Activated B cell treated with CpG ODN at 0.5 μM for 24 hours (primary cell): ENCODE results near the gene PXMP2. TPM values are rescaled to one million over a fixed set of nuclear protein-coding genes. Genes with fewer than 3 reads are reported as not detected.

Experiments
- ATAC-seq: fragments of 200-7000 bp; cut with Tn5 transposase; one replicate; pipeline ENCODE4 v1.10.0; 2021; ENCODE audit warnings: low read depth, mild to moderate bottlenecking, moderate library complexity
- CTCF ChIA-PET: fragments of 350-600 bp; sonication (Branson Sonifier 250); formaldehyde crosslinking; loops from one replicate; lab custom pipeline; 2021; ENCODE audit warnings: antibody characterized with exemption; lab: Charles Lee
- POLR2A ChIA-PET: fragments of 350-600 bp; sonication (Branson Sonifier 250); formaldehyde crosslinking; loops from one replicate; lab custom pipeline; 2021; ENCODE audit warnings: antibody characterized with exemption; lab: Charles Lee
- DNase-seq: peaks from one replicate; pipeline ENCODE4 v3.0.0; 2022
- H3K27ac Mint-ChIP-seq: one replicate; pipeline ENCODE4 v1.8.0; 2020; ENCODE audit warnings: mixed read lengths
- H3K27me3 Mint-ChIP-seq: one replicate; pipeline ENCODE4 v1.8.0; 2021; ENCODE audit warnings: mixed read lengths
- H3K36me3 Mint-ChIP-seq: one replicate; pipeline ENCODE4 v1.8.0; 2021; ENCODE audit warnings: low read depth, mixed read lengths
- H3K4me1 Mint-ChIP-seq: one replicate; pipeline ENCODE4 v1.8.0; 2021; ENCODE audit warnings: mixed read lengths
- H3K4me3 Mint-ChIP-seq: one replicate; pipeline ENCODE4 v1.8.0; 2020; ENCODE audit warnings: mild to moderate bottlenecking, mixed read lengths
- H3K9me3 Mint-ChIP-seq: one replicate; pipeline ENCODE4 v1.8.0; 2020; ENCODE audit warnings: mixed read lengths
- CTCF ChIP-seq: fragments of 200-600 bp; IDR thresholded peaks from one replicate; pipeline ENCODE4 v1.8.0; 2022; ENCODE audit warnings: antibody characterized with exemption, mild to moderate bottlenecking
- intact Hi-C: fragments of 100-400 bp; cut with micrococcal nuclease; formaldehyde crosslinking; loops from one replicate; pipeline ENCODE4 v1.15.1; 2024
- total RNA-seq: library from RNA; stranded (reverse); gene quantifications from 2 replicates; pipeline ENCODE4 v1.2.3, GENCODE V29; 2022

Gene PXMP2
- total RNA-seq, 1 donor from 2014 or later: 7.7 TPM

- DNase-seq (no peak), ATAC-seq (no peak)
- Mint-ChIP-seq H3K27ac (no peak overlapping the region), H3K4me1 (no peaks in the 10 kb centered on the region), H3K27me3 (no peaks in the 10 kb centered on the region), H3K9me3 (no peaks in the 10 kb centered on the region), H3K4me3 (no peak overlapping the region), H3K36me3 (peaks cover 60% of the 10 kb centered on the region)
- POLR2A ChIA-PET: no interaction called here
- TF ChIP-seq CTCF: no peak
- intact Hi-C loops: no loop called here
- CTCF ChIA-PET: interaction anchor here (0.9 kb wide), 1 partner anchor 26 kb away, joined by 3 read pairs; no protein-coding TSS in a partner anchor
These were observed 46.5 kb upstream of the PXMP2 start for GRCh38 chr12:132640936-132641335.

GRCh38 chr12:132641811-132642650 is 45.4 kb upstream of the PXMP2 start:
- H3K4me3 Mint-ChIP-seq: no peak overlapping the region
- ChIA-PET POLR2A (no interaction called here), CTCF (no interaction called here)
- H3K9me3 Mint-ChIP-seq: no peaks in the 10 kb centered on the region
- no peaks in the 10 kb centered on the region for H3K27me3 Mint-ChIP-seq
- intact Hi-C loops: no loop called here
- DNase-seq (no peak), ATAC-seq (no peak)
- no peak overlapping the region for H3K27ac Mint-ChIP-seq
- H3K36me3 Mint-ChIP-seq: peaks cover 61% of the 10 kb centered on the region
- TF ChIP-seq CTCF: no peak
- H3K4me1 Mint-ChIP-seq: no peaks in the 10 kb centered on the region

GRCh38 chr12:132642846-132643835 is 44.2 kb upstream of the PXMP2 start:
- DNase-seq: no peak
- TF ChIP-seq CTCF: no peak
- intact Hi-C loops: no loop called here
- Mint-ChIP-seq H3K4me3 (no peak overlapping the region), H3K36me3 (peaks cover 59% of the 10 kb centered on the region), H3K9me3 (no peaks in the 10 kb centered on the region), H3K27ac (no peak overlapping the region), H3K27me3 (no peaks in the 10 kb centered on the region), H3K4me1 (no peaks in the 10 kb centered on the region)
- ATAC-seq: no peak
- ChIA-PET POLR2A (no interaction called here), CTCF (no interaction called here)

- no peaks in the 10 kb centered on the region for H3K9me3 Mint-ChIP-seq
- peaks cover 56% of the 10 kb centered on the region for H3K36me3 Mint-ChIP-seq
- POLR2A ChIA-PET: interaction anchor here (0.6 kb wide), 1 partner anchor 369 kb away, joined by 5 read pairs; no protein-coding TSS in a partner anchor
- H3K27me3 Mint-ChIP-seq: no peaks in the 10 kb centered on the region
- no peak for TF ChIP-seq CTCF
- CTCF ChIA-PET: no interaction called here
- intact Hi-C loops: no loop called here
- no peak for DNase-seq
- no peak overlapping the region for H3K27ac Mint-ChIP-seq
- H3K4me3 Mint-ChIP-seq: no peak overlapping the region
- H3K4me1 Mint-ChIP-seq: no peaks in the 10 kb centered on the region
- no peak for ATAC-seq
These were observed 40.5 kb upstream of the PXMP2 start for GRCh38 chr12:132646850-132647249.

- intact Hi-C loops: no loop called here
- H3K4me3 Mint-ChIP-seq: no peak overlapping the region
- CTCF ChIA-PET: no interaction called here
- no peak for TF ChIP-seq CTCF
- H3K4me1 Mint-ChIP-seq: no peaks in the 10 kb centered on the region
- no peak for DNase-seq
- peaks cover 56% of the 10 kb centered on the region for H3K36me3 Mint-ChIP-seq
- POLR2A ChIA-PET: no interaction called here
- H3K27me3 Mint-ChIP-seq: no peaks in the 10 kb centered on the region
- no peaks in the 10 kb centered on the region for H3K9me3 Mint-ChIP-seq
- no peak for ATAC-seq
- no peak overlapping the region for H3K27ac Mint-ChIP-seq
These were observed 39.5 kb upstream of the PXMP2 start for GRCh38 chr12:132647858-132648257.
